Lung (tissue), 13 donors: ENCODE measurements around the gene TNFRSF12A. TPM values are rescaled to one million over a fixed set of nuclear protein-coding genes. Genes with fewer than 3 reads are reported as not detected.

Source experiments
- ATAC-seq: fragments of 200-7000 bp; cut with Tn5 transposase; one replicate; pipeline ENCODE4 v1.9.1; 2020; ENCODE audit warnings: moderate number of reproducible peaks; ENCODE audit not compliant: insufficient read depth, low FRiP score
- DNase-seq, 3 donors: peaks; one replicate each; pipeline ENCODE4 v3.0.0-alpha.2; 2013 to 2017
- H3K27ac ChIP-seq, 2 donors: one replicate each; pipeline ENCODE4 v1.5.1; 2013; ENCODE audit warnings: mild to moderate bottlenecking in 2 of 2, moderate library complexity in 2 of 2, control low read depth in 1 of 2, inconsistent platforms in 1 of 2, low read depth in 1 of 2, low read length in 1 of 2
- H3K27me3 ChIP-seq, 3 donors: one replicate each; pipeline ENCODE4 v1.5.1; 2013; ENCODE audit warnings: low read length in 2 of 3; ENCODE audit not compliant: control insufficient read depth in 3 of 3, insufficient read depth in 3 of 3
- H3K36me3 ChIP-seq, 4 donors: one replicate each; pipeline ENCODE4 v1.5.1; 2013; ENCODE audit warnings: low read length in 4 of 4, mild to moderate bottlenecking in 1 of 4, moderate library complexity in 1 of 4; ENCODE audit not compliant: control insufficient read depth in 4 of 4, insufficient read depth in 4 of 4
- H3K4me1 ChIP-seq, 5 donors: one replicate each; pipeline ENCODE4 v1.5.1; 2013; ENCODE audit warnings: low read length in 5 of 5, mild to moderate bottlenecking in 2 of 5, moderate library complexity in 1 of 5; ENCODE audit not compliant: control insufficient read depth in 5 of 5, insufficient read depth in 5 of 5
- H3K4me3 ChIP-seq: one replicate; pipeline ENCODE4 v1.5.1; 2013; ENCODE audit warnings: mild to moderate bottlenecking, control low read depth, moderate library complexity
- H3K9ac ChIP-seq, 2 donors: one replicate each; pipeline ENCODE4 v1.5.1; 2013; ENCODE audit warnings: low read length in 2 of 2, control low read depth in 1 of 2; ENCODE audit not compliant: insufficient read depth in 1 of 2
- H3K9me3 ChIP-seq, 4 donors: one replicate each; pipeline ENCODE4 v1.5.1; 2013; ENCODE audit warnings: low read length in 3 of 4, mild to moderate bottlenecking in 1 of 4, moderate library complexity in 1 of 4; ENCODE audit not compliant: control insufficient read depth in 4 of 4, insufficient read depth in 3 of 4
- WGBS, 2 donors: extraction: QIAGEN DNeasy Blood & Tissue Kit; methylation state at CpG; one replicate each; pipeline ENCODE4 v1.1.7; 2013; 5-methylcytosine and 5-hydroxymethylcytosine counted together
- polyA plus RNA-seq, 2 donors: library from polyadenylated mRNA; stranded (reverse); fragments of 200-250 nt; gene quantifications; one replicate each; pipeline ENCODE4 v1.2.1, GENCODE V29; 2013
- small RNA-seq: library from RNA; depleted of rRNA; stranded (forward); fragments of <200 nt; gene quantifications from one replicate; pipeline ENCODE3, GENCODE V24; 2014; ENCODE audit warnings: low replicate concordance
- total RNA-seq, 2 donors: library from RNA; depleted of rRNA in 1 of 2; stranded (reverse); fragments of >200 nt in 1 of 2; gene quantifications; one replicate each; pipeline ENCODE4 v1.2.1, GENCODE V29; 2014 to 2021
- TF ChIP-seq, protein P1 (sequence below): IDR thresholded peaks from 2 replicates; pipeline ENCODE4 v1.5.1; 2012; ENCODE audit warnings: mild to moderate bottlenecking; ENCODE audit errors: control extremely low read depth, extremely low read depth
- donor health status: control.
- donor health status: control.
- donor health status: Bipolar disorder and iron deficiency.
- donor health status: healthy.
- donor health status: DM: yes; HTN: yes; CAD: no.

TNFRSF12A gene
- total and polyA plus RNA-seq, 4 donors: 19.1 to 192 (median 119) TPM

DNA sequence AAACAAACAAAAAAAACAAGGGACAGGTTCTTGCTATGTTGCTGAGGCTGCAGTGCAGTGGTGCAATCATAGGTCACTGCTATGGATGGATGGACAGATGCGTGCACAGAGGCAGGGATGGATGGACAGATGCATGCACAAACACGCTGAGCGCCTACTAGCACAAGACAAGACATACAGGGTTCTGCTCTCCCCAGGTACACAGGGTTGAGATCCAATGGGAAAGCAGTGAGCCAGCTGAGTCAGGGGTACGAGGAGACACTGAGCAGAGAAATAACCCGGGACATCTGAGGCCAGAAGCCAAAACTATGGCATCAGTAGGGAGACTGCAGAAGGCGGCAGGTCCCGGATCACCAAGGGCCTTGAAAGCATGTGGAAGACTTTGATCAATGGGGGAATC is 51.5 kb downstream of the TNFRSF12A start:
- ATAC-seq (no peak), DNase-seq (no peak)
- Histone ChIP-seq H3K36me3 (peaks cover 0 to 17% (median 0%) of the 10 kb centered on the region in 4 donors), H3K4me1 (peaks cover 0 to 12% (median 0%) of the 10 kb centered on the region in 5 donors), H3K27me3 (peaks cover 0 to 7% (median 0%) of the 10 kb centered on the region in 3 donors), H3K27ac (no peak overlapping the region), H3K9ac (no peak overlapping the region), H3K4me3 (no peak overlapping the region), H3K9me3 (no peaks in the 10 kb centered on the region)
- 91 to 92% methylated on average over 7 of the region's 7 CpGs for WGBS, 2 donors
- TF ChIP-seq, protein P1, sequence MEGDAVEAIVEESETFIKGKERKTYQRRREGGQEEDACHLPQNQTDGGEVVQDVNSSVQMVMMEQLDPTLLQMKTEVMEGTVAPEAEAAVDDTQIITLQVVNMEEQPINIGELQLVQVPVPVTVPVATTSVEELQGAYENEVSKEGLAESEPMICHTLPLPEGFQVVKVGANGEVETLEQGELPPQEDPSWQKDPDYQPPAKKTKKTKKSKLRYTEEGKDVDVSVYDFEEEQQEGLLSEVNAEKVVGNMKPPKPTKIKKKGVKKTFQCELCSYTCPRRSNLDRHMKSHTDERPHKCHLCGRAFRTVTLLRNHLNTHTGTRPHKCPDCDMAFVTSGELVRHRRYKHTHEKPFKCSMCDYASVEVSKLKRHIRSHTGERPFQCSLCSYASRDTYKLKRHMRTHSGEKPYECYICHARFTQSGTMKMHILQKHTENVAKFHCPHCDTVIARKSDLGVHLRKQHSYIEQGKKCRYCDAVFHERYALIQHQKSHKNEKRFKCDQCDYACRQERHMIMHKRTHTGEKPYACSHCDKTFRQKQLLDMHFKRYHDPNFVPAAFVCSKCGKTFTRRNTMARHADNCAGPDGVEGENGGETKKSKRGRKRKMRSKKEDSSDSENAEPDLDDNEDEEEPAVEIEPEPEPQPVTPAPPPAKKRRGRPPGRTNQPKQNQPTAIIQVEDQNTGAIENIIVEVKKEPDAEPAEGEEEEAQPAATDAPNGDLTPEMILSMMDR: no peak

Small RNAs within 50 kb of the gene (small RNA-seq; reads per million reads assigned to genes)
- gene LINC00514: not detected

Other genes with a start within 250 kb of the TNFRSF12A start
- gene ELOB, start 243.1 kb upstream of the TNFRSF12A start, total RNA-seq: 100 to 1,000 TPM in 1 of 2 donors, 10 to 100 TPM in 1; 87.0 to 285 TPM
- 100 to 1,000 TPM; 408 to 740 TPM for gene ELOB, start 243.1 kb upstream of the TNFRSF12A start, polyA plus RNA-seq
- gene PRSS33, start 232.8 kb upstream of the TNFRSF12A start, total RNA-seq: under 1 TPM in 1 of 2 donors, not detected in 1; 0.12 TPM
- under 1 TPM in 1 of 2 donors, not detected in 1; 0.08 TPM for gene PRSS33, start 232.8 kb upstream of the TNFRSF12A start, polyA plus RNA-seq
- gene PRSS41, start 221.9 kb upstream of the TNFRSF12A start, total RNA-seq: not detected
- gene PRSS41, start 221.9 kb upstream of the TNFRSF12A start, polyA plus RNA-seq: not detected
- 1 to 10 TPM in 1 of 2 donors, not detected in 1; 7.9 TPM for gene PRSS21, start 203.1 kb upstream of the TNFRSF12A start, total RNA-seq
- gene PRSS21, start 203.1 kb upstream of the TNFRSF12A start, polyA plus RNA-seq: 1 to 10 TPM in 1 of 2 donors, under 1 TPM in 1; 0.77 to 4.2 TPM
- gene ZG16B, start 190.1 kb upstream of the TNFRSF12A start, total RNA-seq: 1 to 10 TPM; 4.7 to 6.1 TPM
- 1 to 10 TPM; 2.1 to 3.9 TPM for gene ZG16B, start 190.1 kb upstream of the TNFRSF12A start, polyA plus RNA-seq
- gene PRSS22, start 162.2 kb upstream of the TNFRSF12A start, total RNA-seq: 10 to 100 TPM; 11.5 to 34.1 TPM
- gene PRSS22, start 162.2 kb upstream of the TNFRSF12A start, polyA plus RNA-seq: 10 to 100 TPM; 27.3 to 30.1 TPM
- 10 to 100 TPM; 26.7 to 38.0 TPM for gene FLYWCH2, start 137.2 kb upstream of the TNFRSF12A start, total RNA-seq
- 10 to 100 TPM; 40.4 to 40.6 TPM for gene FLYWCH2, start 137.2 kb upstream of the TNFRSF12A start, polyA plus RNA-seq
- 10 to 100 TPM; 15.0 to 34.3 TPM for gene FLYWCH1, start 108.4 kb upstream of the TNFRSF12A start, total RNA-seq
- gene FLYWCH1, start 108.4 kb upstream of the TNFRSF12A start, polyA plus RNA-seq: 10 to 100 TPM; 13.3 to 27.7 TPM
- under 1 TPM in 1 of 2 donors, not detected in 1; 0.15 TPM for gene KREMEN2, start 56.1 kb upstream of the TNFRSF12A start, total RNA-seq
- under 1 TPM; 0.06 to 0.14 TPM for gene KREMEN2, start 56.1 kb upstream of the TNFRSF12A start, polyA plus RNA-seq
- gene PAQR4, start 51.0 kb upstream of the TNFRSF12A start, total RNA-seq: 10 to 100 TPM in 1 of 2 donors, 1 to 10 TPM in 1; 4.0 to 21.3 TPM
- gene PAQR4, start 51.0 kb upstream of the TNFRSF12A start, polyA plus RNA-seq: 10 to 100 TPM; 10.6 to 15.6 TPM
- 1 to 10 TPM; 2.9 to 5.9 TPM for gene PKMYT1, start 39.9 kb upstream of the TNFRSF12A start, total RNA-seq
- gene PKMYT1, start 39.9 kb upstream of the TNFRSF12A start, polyA plus RNA-seq: 1 to 10 TPM; 4.6 to 9.4 TPM
- gene CLDN9, start 7.4 kb upstream of the TNFRSF12A start, total RNA-seq: 1 to 10 TPM; 1.5 to 5.3 TPM
- under 1 TPM; 0.91 to 0.98 TPM for gene CLDN9, start 7.4 kb upstream of the TNFRSF12A start, polyA plus RNA-seq
- 1 to 10 TPM in 1 of 2 donors, under 1 TPM in 1; 0.92 to 7.1 TPM for gene CLDN6, start 2.2 kb upstream of the TNFRSF12A start, total RNA-seq
- gene CLDN6, start 2.2 kb upstream of the TNFRSF12A start, polyA plus RNA-seq: under 1 TPM in 1 of 2 donors, not detected in 1; 0.10 TPM
- gene HCFC1R1, start 3.6 kb downstream of the TNFRSF12A start, total RNA-seq: 10 to 100 TPM; 10.9 to 51.1 TPM
- 100 to 1,000 TPM in 1 of 2 donors, 10 to 100 TPM in 1; 40.4 to 138 TPM for gene HCFC1R1, start 3.6 kb downstream of the TNFRSF12A start, polyA plus RNA-seq
- gene THOC6, start 3.7 kb downstream of the TNFRSF12A start, total RNA-seq: 10 to 100 TPM; 12.7 to 39.9 TPM
- gene THOC6, start 3.7 kb downstream of the TNFRSF12A start, polyA plus RNA-seq: 10 to 100 TPM; 40.0 to 58.3 TPM
- 10 to 100 TPM; 15.9 to 24.4 TPM for gene BICDL2, start 16.6 kb downstream of the TNFRSF12A start, total RNA-seq
- gene BICDL2, start 16.6 kb downstream of the TNFRSF12A start, polyA plus RNA-seq: 10 to 100 TPM; 12.7 to 17.1 TPM
- gene MMP25, start 26.2 kb downstream of the TNFRSF12A start, total RNA-seq: 10 to 100 TPM in 1 of 2 donors, 1 to 10 TPM in 1; 4.2 to 34.9 TPM
- gene MMP25, start 26.2 kb downstream of the TNFRSF12A start, polyA plus RNA-seq: 10 to 100 TPM in 1 of 2 donors, 1 to 10 TPM in 1; 6.2 to 94.4 TPM
- 100 to 1,000 TPM in 1 of 2 donors, 10 to 100 TPM in 1; 83.7 to 153 TPM for gene IL32, start 45.3 kb downstream of the TNFRSF12A start, total RNA-seq
- 100 to 1,000 TPM; 247 to 275 TPM for gene IL32, start 45.3 kb downstream of the TNFRSF12A start, polyA plus RNA-seq
- under 1 TPM in 1 of 2 donors, not detected in 1; 0.21 TPM for gene ZSCAN10, start 78.9 kb downstream of the TNFRSF12A start, total RNA-seq
- gene ZSCAN10, start 78.9 kb downstream of the TNFRSF12A start, polyA plus RNA-seq: under 1 TPM in 1 of 2 donors, not detected in 1; 0.02 TPM
- gene ZNF205, start 92.2 kb downstream of the TNFRSF12A start, total RNA-seq: 10 to 100 TPM in 1 of 2 donors, 1 to 10 TPM in 1; 9.8 to 12.7 TPM
- gene ZNF205, start 92.2 kb downstream of the TNFRSF12A start, polyA plus RNA-seq: 10 to 100 TPM; 10.2 to 33.0 TPM
- gene ZNF213, start 114.7 kb downstream of the TNFRSF12A start, total RNA-seq: 10 to 100 TPM; 12.8 to 13.1 TPM
- 10 to 100 TPM in 1 of 2 donors, 1 to 10 TPM in 1; 7.8 to 10.3 TPM for gene ZNF213, start 114.7 kb downstream of the TNFRSF12A start, polyA plus RNA-seq
- not detected for gene OR1F1, start 167.8 kb downstream of the TNFRSF12A start, total RNA-seq
- gene OR1F1, start 167.8 kb downstream of the TNFRSF12A start, polyA plus RNA-seq: not detected
- gene ZNF200, start 214.8 kb downstream of the TNFRSF12A start, total RNA-seq: 1 to 10 TPM; 6.5 to 7.8 TPM
- 1 to 10 TPM; 4.3 to 6.4 TPM for gene ZNF200, start 214.8 kb downstream of the TNFRSF12A start, polyA plus RNA-seq
- gene MEFV, start 236.3 kb downstream of the TNFRSF12A start, total RNA-seq: 10 to 100 TPM in 1 of 2 donors, 1 to 10 TPM in 1; 4.8 to 11.3 TPM
- gene MEFV, start 236.3 kb downstream of the TNFRSF12A start, polyA plus RNA-seq: 10 to 100 TPM in 1 of 2 donors, 1 to 10 TPM in 1; 1.3 to 21.7 TPM